ENCODE data around the gene S100A3.

Gene S100A3

DNA sequence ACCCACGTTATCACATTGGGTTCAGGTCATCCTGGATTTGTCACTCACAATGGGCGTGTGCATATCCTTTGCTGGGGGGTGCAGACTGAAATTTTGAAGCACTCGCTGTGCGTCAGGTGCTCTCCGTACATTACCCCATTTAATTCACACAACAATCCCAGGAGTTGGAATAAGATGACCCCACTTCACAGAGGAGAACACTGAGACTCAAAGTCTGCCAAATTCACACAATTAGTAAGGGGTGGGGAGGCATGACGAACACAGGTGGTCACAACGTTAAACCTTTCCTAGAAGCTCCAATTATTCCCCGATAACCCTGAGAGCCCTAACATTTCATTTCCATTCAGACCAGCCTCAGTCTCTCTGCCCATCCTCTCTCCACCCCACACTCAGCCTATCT, 20.4 kb upstream of the S100A3 start:
- DNase-seq (ENCODE audit: low spot score), result no peak
- in situ Hi-C loops (cut with MboI; ENCODE audit: low sequenced_read_pairs, unreplicated experiment), result no loop called here
- TF ChIP-seq, protein P1, sequence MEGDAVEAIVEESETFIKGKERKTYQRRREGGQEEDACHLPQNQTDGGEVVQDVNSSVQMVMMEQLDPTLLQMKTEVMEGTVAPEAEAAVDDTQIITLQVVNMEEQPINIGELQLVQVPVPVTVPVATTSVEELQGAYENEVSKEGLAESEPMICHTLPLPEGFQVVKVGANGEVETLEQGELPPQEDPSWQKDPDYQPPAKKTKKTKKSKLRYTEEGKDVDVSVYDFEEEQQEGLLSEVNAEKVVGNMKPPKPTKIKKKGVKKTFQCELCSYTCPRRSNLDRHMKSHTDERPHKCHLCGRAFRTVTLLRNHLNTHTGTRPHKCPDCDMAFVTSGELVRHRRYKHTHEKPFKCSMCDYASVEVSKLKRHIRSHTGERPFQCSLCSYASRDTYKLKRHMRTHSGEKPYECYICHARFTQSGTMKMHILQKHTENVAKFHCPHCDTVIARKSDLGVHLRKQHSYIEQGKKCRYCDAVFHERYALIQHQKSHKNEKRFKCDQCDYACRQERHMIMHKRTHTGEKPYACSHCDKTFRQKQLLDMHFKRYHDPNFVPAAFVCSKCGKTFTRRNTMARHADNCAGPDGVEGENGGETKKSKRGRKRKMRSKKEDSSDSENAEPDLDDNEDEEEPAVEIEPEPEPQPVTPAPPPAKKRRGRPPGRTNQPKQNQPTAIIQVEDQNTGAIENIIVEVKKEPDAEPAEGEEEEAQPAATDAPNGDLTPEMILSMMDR (IDR thresholded peaks at IDR 0.05; ENCODE audit: borderline replicate concordance, control extremely low read depth, extremely low read depth, insufficient read depth, missing control alignments), result no peak

DNA sequence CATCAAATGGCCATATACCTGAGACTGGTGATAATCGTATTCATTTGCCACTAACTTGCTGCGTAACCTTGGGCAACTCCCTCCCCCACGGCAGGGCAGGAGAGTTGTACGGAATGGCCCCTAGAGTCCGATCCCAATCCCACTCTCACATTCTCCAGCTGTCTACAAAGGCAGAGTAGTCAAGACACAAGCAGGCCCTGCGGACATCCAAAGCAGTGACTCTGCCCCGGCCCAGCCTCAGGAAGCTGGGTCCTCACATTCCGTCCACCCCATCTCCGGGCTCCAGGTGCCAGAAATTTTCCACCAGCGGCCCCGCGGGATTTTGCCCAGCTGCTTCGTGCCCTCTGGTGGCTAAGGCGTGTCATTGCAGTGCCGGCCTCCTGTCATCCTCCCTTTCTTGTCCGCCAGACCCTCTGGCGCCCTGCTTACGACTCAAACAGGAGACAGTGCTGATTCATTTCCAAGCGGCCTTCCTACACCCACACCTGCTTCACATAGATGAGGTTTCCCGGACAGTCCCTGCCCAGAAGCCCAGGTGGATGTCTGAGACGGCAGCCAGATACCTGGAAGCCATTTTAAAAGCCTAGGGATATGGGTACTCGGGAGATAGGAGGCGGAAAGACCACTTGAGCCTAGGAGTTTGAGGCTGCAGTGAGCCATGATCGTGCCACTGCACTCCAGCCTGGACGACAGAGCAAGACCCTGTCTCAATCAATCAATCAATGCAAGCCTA, 19.5 kb upstream of the S100A3 start:
- DNase-seq (ENCODE audit: low spot score), result peak; percentile 90
- in situ Hi-C loops (cut with MboI; ENCODE audit: low sequenced_read_pairs, unreplicated experiment), result no loop called here

DNA sequence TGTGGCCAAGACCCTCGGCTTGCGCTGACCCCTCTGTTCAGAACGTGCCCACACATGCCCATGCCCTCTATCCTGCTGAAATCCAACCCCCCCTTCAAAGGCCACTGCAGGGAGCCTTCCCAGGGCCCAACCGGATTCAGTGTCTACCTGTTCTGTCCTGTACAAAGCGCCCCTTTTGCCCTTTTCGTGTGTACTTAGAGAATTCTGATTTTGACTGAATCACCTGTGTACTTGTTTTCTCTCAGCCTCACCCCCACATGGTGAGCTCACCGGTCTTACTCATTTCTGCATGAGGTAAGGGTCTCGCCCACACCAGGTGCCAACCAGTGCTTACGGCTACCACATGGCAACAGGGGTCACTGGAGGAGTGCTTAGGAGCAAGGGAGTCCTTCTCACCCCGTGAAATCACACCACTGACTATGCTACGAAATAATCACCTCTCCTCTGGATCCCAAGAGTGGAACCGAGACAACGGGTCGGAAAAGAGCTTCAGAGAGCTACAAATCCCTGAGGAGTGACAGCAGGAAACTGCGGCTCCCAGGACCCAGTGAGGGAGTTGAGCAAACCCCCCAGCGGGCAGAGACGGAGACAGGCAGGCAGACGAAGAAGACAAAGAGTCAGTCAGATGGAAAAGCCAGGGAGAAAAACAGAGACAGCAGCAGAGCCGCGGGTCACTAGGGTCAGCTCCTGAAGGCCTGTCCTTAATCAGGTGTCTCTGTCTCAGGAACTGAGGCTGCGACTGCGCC, 18.7 kb upstream of the S100A3 start:
- DNase-seq (ENCODE audit: low spot score), result no peak
- in situ Hi-C loops (cut with MboI; ENCODE audit: low sequenced_read_pairs, unreplicated experiment), result no loop called here
- TF ChIP-seq, protein P1 (IDR thresholded peaks at IDR 0.05; ENCODE audit: borderline replicate concordance, control extremely low read depth, extremely low read depth, insufficient read depth, missing control alignments), result no peak

More for the DNA sequence above, 19.5 kb upstream of the S100A3 start:
- TF ChIP-seq, protein P1 (IDR thresholded peaks at IDR 0.05; ENCODE audit: borderline replicate concordance, control extremely low read depth, extremely low read depth, insufficient read depth, missing control alignments), result peak; percentile 94

DNA sequence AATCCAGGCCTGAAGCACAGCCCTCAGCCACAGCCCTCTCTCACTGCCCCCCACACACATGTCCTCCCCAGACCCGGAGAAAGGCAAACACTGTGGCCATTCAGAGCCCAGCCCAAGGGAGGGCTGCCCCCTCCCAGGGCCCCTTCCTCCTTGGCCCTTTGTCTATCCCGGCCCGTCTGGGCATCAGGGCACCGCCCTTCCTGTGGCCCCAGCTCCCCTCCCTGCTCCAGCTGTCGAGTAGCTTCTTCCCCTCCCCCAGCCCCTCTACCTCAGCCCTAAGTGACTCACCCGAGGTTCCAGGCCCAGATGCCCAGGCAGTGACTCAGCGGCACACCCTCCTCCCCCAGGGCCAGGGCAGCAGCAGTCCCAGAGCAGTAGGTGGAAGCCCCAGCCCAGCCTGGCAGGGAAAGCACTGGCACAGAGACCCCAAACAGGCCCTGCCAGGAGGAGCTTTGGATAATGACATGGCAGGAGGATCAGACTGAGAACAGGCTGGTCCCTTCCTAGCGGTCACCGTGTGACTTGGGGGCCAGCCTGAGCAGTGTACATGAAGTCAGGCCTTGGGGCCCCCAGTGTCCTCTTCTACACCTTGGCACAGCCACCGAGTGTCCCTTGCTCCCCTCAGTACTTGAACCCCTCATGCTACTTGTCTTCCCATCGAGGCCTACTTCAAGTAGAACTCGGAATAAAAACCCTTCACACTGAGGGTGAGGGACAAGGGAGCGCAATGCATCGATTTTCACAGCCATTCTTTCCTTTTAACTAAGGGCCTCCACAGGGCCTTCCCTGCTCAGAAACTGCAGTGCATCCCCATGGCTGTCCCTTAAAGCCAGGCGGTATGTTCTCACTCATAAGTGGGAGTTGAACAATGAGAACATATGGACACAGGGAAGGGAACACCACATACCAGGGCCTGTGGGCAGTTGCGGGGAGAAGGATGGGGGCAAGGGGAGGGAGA, 17.6 kb upstream of the S100A3 start:
- DNase-seq (ENCODE audit: low spot score), result peak; percentile 69
- TF ChIP-seq, protein P1 (IDR thresholded peaks at IDR 0.05; ENCODE audit: borderline replicate concordance, control extremely low read depth, extremely low read depth, insufficient read depth, missing control alignments), result no peak
- in situ Hi-C loops (cut with MboI; ENCODE audit: low sequenced_read_pairs, unreplicated experiment), result no loop called here

DNA sequence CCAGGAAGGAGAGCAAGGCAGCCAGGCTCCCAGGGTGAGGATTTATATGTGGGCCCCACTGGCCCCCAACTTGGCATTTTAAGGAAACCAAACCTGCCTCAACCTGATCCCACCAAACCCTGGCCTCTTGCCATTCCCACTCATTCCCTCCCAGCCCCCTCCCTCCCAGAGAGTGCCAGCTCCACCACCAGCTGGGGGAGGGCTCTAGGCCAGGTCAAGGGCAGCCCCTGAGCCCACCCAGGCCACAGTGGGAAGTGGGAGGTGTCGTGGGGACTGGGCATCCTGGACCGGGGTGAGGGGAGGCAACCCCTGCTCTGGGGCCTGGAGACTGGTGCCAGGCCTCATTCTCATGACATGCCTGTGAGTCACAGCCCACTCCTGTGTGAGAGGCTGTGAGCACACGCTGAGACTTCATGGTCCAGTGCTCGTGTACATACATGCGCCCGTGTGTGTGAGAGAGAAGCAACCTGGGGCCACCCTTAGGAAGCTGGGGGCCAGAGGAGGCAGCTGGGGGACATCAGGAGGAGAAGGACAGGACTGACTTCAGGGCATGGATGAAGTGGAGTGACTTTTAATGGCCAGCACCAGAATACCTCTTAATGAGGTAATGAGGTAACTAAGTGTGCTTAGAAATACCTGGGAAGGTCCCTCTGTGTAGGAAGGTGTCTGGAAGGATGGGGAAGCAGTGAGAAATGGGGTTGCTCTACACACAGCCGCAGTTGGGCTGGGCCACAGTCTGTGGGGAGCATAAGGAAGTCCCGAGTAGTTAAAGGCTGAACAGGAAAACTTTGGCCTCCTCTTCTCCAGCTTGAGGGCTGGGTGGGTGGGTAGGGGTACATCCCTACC, 16.7 kb upstream of the S100A3 start, which contains the start of gene S100A2:
S100A2 (minus strand) TSS at position 316 of the 846 bp plus-strand sequence. CDS start 1,967 bp downstream, outside the sequence.
- TF ChIP-seq, protein P1 (IDR thresholded peaks at IDR 0.05; ENCODE audit: borderline replicate concordance, control extremely low read depth, extremely low read depth, insufficient read depth, missing control alignments), result no peak
- peak; percentile 77 for DNase-seq (ENCODE audit: low spot score)
- in situ Hi-C loops (cut with MboI; ENCODE audit: low sequenced_read_pairs, unreplicated experiment), result no loop called here

All from GM13976 (cell line).